ENCODE data around the gene MAPKAP1. TPM values are rescaled to one million over a fixed set of nuclear protein-coding genes. Genes with fewer than 3 reads are reported as not detected.

The MAPKAP1 gene
- total RNA-seq, 1 experiment from 2014 or later: 147 TPM

DNA sequence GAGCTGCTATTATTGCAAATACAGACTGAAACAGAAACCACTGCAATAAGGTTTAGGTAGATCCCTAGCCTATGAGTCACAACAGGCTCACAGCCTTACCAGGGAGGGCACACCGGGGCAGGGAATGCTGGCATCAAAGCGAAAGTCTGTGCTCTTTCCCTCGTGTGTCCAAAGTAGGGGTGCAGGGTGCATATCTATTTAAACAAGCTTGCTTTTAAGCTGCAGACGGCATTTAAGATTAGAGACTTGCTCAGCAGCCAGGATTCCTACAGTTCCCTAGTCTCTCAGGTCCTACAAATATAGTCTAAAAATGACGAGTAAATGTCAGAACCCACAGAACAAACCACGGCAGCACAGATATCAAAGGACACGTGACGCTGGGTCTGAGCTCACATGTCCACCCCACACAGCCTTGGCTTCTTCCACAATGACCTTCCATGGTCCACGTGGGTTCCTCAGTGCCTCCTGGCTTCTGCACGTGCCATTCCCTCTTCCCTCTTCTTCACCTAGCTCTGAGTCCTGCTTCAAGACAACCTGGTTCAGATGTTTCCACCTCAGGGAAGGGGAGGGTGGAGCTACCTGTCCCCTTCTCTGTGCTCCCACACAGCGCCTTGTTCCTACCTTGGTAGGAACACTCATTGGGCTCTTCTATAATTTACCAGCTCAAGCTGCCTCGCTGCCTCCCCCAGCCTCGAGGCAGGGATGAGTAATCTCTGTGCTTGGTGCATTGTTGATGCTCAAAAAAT, 193.2 kb downstream of the MAPKAP1 start:
- DNase-seq (ENCODE audit: low read depth): peak; percentile 92

DNA sequence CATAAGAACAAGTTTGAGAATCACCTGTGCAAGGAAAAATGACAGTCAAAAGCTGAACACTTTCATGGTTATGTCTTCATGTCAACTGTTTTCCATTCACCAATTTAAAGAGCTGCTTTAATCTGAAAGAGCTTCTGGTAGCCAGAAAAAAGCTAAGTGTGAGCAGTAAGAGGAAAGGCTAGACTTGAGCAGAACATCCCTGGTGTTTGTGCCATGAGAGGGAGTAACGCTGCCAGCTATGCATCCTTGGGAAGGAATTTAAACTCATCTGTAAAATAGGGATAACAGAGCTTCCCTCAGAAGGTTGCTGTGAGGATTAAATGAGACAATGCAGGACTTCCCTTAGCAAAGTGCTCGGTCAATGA, 193.7 kb downstream of the MAPKAP1 start:
- no peak for DNase-seq (ENCODE audit: low read depth)

DNA sequence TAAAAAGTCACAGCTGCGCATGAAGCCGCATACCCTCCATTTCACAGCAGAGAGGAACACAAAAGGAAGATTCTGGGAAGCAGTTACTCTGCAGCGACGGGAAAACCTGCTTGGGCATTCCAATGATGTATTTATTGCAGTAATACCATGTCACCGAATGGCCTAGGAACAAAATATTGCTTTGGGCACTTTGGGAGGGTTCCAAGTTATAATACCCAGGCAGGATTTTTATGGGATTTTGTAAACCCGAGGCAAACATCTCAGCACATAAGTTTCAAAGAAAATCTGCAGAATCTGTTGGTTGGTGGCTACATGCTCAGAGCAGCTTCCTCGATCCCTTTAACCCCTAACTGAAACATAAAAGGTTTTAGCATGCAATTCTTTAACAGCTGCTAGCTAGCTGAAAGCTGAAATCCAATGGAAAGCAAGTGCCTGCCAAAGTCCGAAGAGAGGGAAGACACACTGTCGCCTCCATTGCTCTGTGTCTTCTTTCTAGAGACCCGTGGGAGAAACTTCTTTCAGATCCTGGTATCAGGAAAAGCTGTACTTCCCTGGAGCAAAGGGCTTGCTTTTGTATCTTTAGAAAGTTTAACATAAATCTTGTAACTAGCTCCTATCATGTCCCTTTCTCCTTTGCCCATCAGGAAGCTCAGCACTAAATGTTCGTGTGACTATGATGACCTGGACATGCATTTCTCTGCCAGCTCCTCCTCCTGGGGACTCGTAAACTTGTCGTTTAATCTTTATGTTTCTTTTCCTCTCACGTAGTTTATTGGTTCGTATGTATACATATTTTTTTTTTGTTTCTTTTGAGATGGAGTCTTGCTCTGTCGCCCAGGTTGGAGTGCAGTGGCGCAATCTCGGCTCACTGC, 195.0 kb downstream of the MAPKAP1 start:
- no peak for DNase-seq (ENCODE audit: low read depth)

DNA sequence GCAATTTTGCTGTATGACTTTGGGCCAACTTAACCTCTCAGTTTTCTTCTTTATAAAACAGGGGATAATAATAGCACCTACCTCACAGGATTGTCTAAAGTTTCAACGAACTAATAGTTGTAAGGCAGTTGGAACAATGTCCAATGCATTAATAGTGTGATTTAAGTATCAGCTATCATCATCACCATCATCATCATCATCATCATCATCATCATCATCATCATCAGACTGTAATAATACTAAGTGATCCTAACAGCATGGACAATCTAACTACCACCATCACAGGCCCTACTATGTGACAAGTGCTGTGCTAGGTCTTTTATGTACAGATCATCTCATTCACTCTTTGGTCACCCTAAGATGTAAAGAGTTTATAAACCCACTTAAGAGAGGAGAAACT, 196.0 kb downstream of the MAPKAP1 start:
- no peak for DNase-seq (ENCODE audit: low read depth)

DNA sequence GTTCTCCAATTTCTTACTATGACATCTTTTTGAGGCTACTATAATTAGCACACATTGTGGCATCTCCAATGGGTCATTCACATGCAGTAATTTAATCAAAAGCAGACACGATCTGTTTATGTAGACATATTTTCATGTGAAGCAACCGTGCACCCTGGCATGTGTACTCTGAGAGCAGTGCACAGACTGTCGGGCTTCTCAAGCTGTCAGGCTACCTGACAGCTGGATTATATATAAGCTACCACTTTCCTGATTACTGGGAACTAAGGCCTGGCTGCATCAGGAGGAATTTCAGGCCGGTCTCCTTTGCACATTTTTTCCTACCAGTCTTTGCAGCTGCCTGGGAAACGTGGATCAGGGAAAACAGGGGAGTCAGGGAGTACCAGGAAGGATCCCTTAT, 197.5 kb downstream of the MAPKAP1 start:
- DNase-seq (ENCODE audit: low read depth): no peak

DNA sequence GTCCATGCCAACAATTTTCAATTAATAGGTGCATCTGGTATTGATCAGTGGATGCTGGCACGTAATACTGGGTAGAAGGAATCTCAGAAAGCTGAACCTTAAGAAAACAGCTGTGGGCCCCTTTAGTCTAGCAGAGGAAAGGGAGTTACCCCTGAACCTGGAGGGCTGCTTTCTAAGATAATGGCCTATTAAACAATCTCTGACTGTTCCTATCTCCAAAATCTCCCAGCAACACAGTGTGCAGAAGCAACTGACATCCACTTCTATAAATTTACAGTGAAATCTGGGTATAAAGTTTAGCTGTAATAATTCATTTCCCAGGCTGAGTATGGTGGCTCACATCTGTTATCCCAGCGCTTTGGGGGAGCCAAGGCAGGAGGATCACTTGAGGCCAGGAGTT, 198.8 kb downstream of the MAPKAP1 start:
- DNase-seq (ENCODE audit: low read depth): no peak

DNA sequence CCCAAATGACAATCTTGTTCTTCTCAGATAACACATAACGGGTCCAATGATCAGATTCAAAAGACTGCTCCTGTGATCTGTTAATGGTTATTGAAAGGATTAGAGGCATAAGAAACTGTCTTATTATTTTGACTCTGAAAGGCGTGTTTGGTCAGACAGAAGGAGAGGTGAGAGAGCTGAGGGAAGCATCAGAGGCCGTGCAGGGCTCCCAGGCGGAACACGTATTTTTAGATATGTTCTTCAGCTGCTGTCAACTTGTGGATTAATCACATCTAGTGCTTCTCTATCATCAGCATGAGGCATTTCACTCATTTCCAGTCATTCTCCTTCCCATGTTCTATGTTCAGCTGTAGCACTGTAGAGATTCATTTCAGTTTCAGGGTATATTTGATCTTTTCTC, 199.8 kb downstream of the MAPKAP1 start:
- no peak for DNase-seq (ENCODE audit: low read depth)

DNA sequence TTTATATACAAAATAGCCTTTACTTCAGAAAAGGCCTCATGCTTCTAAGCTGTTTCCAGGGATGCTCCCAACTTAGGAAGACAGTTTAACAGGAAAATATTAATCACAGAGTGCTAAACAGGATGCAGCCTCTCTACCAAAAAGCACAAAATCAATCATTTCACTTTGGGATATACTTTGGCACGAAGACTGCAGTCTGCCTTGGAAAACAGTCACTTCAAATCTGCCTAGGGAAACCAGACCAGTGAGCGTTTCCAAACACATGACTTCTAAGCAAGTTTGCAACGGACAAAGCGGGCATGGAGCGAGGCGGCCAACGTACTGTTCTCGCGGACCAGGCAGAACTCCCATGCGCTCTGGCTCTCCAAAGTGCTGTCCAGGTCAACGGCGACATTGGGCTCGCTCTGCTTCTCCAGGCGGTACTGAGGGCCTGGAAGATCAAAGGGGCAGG, 201.0 kb downstream of the MAPKAP1 start:
- DNase-seq (ENCODE audit: low read depth): no peak

DNA sequence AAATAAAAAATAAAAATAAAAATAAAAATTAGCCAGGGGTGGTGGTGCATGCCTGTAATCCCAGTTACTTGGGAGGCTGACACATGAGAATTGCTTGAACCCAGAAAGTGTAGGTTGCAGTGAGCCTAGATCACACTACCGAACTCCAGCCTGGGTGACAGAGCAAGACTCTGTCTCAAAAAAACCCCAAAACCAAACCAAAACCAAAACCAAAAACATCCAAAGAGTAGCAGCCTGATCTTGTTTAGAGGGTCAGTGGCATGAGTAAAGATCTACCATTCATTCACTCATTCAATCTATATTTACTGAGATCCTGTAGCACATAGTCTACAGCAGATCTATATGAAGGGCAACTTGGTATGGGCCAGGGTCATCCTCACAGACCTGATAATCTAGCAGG, 202.4 kb downstream of the MAPKAP1 start:
- no peak for DNase-seq (ENCODE audit: low read depth)

DNA sequence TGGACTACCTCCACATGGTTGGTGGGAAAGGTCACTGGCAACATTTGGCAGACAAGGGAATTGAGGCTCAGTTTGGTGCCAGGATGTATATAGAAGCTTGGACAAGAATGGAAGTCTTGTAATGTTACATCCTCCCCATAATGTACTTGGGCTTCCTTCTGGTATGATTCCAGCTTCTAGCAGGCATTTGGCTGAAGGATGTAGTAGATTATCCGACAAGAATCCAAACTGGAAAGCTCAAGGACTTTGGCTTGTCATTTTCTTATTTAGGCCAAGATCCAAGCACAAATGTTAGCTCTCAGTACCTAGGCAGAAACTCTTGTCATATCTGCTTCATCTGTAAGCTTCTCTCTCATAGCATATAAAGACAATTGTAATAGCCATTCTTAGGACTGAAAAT, 209.1 kb downstream of the MAPKAP1 start:
- DNase-seq (ENCODE audit: low read depth): no peak

DNA sequence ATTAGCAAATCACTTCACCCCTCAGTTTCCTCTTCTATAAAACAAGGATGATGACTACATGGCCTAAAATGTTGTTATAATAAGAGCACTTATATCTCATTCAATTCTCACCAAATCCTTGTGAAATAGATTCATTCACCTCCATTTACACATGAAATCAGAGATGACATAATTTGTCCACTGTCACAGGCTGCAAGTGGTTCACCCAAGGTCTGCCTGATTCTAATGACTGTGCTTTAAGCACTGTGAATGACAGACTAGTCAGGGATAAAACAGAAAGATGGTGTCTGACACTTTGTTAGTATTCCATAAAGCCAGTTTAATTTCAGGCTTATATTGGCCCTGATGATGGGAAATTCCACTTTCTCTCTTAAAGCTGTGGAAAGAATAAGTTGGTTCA, 209.5 kb downstream of the MAPKAP1 start:
- no peak for DNase-seq (ENCODE audit: low read depth)

DNA sequence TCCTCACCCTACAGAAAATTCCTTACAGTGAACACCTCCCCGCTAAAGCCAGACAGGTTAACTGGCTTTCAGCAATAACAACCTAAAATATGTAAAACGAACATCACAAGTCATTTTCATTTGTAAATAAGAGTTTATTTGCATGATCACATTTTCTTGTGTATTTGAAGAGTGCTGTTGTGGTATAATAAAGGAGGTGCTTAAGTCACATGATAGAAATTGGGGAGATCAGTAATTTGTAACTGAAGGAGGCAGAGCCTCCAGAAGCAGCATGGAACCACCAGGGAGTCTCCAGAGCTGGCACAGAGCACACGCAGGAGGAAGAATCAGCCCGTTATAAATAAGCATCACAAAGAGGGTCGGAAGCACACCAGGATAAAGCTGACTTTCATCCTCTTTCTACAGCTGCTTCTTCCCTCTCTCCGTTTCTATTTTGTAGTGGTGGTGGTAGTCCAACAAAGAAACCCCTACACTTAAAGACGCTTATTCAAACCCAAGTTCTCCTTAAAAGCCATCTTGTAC, 210.6 kb downstream of the MAPKAP1 start:
- no peak for DNase-seq (ENCODE audit: low read depth)

DNA sequence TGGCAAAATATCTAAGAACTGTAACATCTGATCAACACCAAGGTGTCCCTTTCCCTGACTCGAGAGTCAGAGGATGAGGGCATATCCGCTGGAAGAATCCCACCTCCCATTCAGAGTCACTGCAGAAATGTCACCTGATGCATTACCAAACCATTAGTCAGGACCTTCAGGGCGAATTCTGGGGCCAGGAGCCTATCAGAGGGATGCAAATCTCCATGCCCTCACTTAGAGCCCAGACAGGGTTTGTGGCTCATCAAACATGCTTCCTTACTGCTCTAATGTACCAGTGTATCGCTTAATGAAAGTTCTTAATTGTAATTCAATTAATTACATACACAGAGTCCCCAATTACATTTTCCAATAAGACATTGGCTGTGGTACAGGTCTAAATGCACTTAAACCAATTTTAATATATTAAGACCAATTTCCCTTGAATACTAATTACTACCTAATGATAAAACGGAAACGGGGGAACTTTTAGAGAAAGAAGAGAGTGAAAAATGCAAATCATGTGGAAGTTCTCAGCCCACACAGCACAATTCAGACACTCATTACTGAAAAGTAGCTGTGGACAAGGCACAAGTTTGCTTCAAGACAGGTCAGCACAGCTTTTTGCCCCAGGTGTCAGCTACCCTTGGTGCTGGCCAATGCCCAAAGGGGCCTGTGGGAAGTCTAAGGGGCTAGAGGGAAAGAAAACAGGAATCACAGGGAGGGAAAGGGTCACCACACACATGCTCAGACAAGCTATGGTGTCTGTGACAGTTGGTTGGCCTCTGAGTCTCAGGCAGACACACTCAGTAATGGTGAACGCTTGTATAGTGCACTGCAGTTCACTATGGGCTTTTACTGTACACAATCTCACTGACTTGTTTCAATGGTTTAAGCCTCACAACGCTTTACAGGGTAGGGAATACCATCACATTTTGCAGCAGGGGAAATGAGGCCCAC, 211.6 kb downstream of the MAPKAP1 start:
- DNase-seq (ENCODE audit: low read depth): peak; percentile 71

DNA sequence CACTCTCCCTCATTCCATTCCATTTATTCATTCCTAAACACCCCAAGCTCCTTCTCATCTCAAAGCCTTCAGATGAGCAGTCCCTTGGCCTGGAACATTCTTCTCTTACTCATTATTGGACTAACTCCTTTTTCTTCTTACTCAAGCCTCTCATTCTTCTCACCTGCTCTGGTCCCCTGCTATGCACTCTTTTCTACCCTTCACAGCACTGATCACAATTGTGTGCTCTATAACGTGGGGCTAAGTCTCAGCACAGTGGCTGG, 212.4 kb downstream of the MAPKAP1 start:
- no peak for DNase-seq (ENCODE audit: low read depth)

DNA sequence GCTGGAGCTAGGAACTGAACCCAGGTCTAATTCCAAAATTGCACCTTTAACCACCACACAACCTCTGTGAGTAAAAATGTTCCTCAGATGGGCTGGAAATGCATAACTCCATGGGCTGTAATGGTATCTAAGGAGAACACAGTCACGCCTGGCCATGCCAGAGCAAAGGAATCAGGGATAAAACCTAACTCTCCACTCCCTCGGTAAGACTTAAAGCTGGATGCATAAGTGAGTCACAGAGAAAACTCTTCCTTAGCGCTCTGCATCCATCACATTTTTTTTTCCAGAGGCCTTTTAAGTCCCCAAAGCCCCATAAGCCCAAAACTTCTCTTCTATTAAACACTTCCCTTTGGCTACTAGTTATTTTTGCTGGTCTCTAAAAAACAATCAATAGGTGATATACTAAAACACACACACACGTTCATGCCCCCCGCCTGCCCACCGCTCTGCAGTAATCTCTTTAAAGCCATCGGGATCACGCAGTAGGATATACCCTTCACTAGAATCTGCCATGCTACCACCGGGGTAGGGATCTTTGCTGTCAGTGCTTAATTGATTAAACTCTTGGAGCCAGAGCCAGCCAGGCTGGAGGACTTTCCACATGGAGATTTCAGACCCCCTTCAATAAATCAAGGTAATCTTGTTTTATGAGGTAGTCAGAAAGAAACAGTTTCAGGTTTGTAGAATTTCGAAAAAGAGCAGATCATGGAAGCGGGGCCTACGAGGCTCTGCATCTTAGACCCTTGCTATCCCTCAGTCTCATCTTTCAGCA, 212.9 kb downstream of the MAPKAP1 start:
- no peak for DNase-seq (ENCODE audit: low read depth)

DNA sequence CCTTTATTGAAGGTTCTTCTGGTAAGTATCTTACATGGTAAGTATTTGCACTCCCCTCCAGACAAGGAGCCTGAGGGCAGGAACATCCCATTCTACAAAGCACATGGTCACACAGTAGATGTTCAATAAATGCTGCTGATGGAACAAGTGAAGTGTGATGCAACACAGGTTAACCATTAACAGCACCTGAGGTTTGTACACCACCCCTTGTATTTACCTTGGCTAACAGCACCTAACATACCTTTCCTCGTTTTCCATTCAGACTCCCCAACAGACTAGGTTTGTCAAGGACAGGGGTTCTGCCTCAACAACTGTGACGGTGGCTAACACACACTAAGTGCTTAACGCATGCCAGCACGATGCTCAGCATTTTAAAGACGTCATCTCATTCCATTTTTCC, 213.6 kb downstream of the MAPKAP1 start:
- DNase-seq (ENCODE audit: low read depth): no peak

DNA sequence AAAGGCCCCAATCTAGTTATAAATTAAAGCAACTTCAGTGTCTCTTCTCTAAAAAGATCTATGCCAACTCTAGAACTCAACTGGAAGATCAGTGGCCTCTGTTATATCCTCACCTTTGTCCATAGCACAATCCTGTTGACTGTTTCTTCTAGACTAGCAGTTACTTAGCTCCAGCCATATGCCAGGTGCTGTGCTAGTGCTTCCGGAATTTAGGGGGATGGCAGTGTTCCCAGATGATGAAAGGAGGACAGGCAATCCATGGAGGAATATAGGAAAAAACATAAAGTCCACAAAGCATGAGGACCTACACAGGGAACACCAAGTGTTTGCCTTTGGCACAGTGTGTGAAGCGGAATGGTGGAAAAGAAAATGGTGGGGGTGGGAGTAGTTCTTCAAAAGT, 214.3 kb downstream of the MAPKAP1 start:
- no peak for DNase-seq (ENCODE audit: low read depth)

DNA sequence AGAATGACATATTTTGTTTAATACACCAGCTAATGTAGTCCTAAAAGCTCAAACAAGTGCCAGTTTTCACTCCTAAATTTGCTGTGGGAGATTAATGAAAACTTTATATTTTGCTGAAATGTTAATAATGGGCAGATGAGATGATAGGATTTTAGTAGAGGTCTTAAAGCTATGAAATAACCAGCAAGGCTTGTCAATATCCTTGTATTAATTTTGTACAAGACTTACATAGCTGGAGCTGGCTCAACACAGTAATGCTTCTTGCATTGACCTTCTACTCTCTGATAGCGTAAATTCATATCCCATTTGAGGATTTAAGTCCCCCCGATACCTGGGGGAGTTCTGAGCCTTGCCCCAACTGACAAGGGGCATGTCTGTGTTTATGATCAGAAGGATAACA, 219.2 kb downstream of the MAPKAP1 start:
- no peak for DNase-seq (ENCODE audit: low read depth)

DNA sequence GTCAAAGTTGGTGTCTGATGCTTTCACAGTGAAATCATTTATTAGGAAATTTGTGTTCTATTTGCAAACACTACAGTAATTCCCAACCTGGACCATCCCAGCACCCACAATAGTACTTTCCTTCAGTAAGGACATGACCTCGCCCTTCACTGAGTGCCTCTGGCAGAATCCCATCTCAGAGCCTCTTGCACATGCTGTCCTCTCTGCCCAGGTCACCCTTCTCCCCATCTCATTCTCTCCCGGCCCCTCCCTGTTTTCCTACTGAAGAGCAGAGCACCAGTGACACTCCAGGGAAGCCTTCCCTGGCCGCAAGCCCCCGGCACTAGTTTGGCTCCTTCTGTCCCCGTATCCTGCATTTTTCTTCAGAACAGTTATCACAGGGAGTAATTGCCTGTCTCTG, 220.4 kb downstream of the MAPKAP1 start:
- no peak for DNase-seq (ENCODE audit: low read depth)

DNA sequence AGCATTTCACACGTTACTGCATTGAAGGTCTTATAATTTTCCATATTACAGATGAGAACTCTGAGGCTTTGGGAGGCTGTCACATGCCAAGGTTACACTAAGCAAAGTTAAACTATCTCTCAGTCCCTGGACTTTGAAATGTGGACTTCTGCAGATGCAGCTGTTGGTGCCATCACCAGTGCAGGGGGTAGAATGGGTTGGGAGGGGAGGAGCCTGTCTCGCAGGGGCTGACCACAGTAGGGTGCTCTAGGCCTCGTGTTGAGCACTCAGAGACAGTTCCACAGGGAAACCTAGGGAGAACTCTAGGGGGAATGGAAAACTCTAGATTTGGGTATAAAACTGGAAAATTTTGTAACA, 220.9 kb downstream of the MAPKAP1 start:
- DNase-seq (ENCODE audit: low read depth): no peak

DNA sequence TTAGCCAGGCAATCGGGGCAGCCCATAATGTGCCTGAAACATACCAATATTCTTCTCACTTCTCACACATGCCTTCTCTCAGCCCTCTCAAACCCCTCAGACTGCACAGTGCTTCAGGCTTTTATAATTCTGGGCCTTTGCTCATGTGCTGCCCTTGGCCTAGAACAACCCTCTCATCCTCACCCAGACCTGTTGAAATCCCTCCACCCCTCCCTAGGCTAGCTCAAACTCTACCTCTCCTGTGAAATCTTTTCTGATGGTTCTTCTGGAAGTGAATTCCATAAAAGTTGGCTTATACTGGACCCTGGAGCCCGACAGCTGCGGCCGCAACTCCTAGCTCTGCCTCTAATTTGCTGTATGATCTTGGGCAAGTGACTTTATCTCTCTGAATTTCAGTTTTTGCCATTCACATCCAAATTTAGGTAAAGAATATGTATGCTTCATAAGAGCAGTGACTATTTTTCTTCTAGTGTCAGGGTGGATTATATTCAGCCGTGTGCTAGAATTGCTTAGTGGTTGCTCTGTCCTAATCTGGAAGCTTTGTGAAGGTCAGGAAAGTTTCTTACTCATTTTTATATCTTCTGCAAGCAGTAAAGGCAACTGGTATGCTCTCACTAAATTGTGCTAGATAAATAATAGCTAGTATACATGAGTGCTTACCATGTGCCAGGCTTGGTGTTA, 221.4 kb downstream of the MAPKAP1 start:
- DNase-seq (ENCODE audit: low read depth): no peak
